Measurements from ENCODE around the gene CUX1. TPM values are rescaled to one million over a fixed set of nuclear protein-coding genes. Genes with fewer than 3 reads are reported as not detected.
A peak's percentile ranks its signal among the peaks of the same experiment; 100 is the strongest.

The CUX1 gene
- total RNA-seq, 1 experiment from 2014 or later: 53.5 TPM

GRCh38 chr7:102101111-102101551 lies 283.7 kb downstream of the CUX1 start:
- Histone ChIP-seq H3K18ac (ENCODE audit: insufficient read length, low read depth, low read length) (no peak overlapping the region), H4K20me1 (ENCODE audit: control insufficient read depth, insufficient read depth, insufficient read length) (no peaks in the 10 kb centered on the region), H4K8ac (replicated peaks; ENCODE audit: insufficient read length, low read depth, low read length) (no peak overlapping the region), H4K5ac (ENCODE audit: insufficient read length, low read depth, low read length) (no peak overlapping the region), H3K9me3 (ENCODE audit: control insufficient read depth, low read depth, low read length) (no peaks in the 10 kb centered on the region), H3K4me1 (ENCODE audit: insufficient read depth, low read length) (no peaks in the 10 kb centered on the region), H3T11ph (ENCODE audit: low read length) (no peak overlapping the region), H3K27ac (ENCODE audit: insufficient read length, low read depth, low read length) (no peak overlapping the region), H3K27me3 (ENCODE audit: insufficient read depth, low read length) (no peaks in the 10 kb centered on the region), H3K23ac (ENCODE audit: insufficient read length, low read depth, low read length) (no peak overlapping the region), H2AFZ (ENCODE audit: low read length) (no peak overlapping the region), H2BK15ac (ENCODE audit: low read depth, low read length) (no peak overlapping the region), H2BK120ac (ENCODE audit: low read depth, low read length, poor library complexity, severe bottlenecking) (no peak overlapping the region), H3K4me2 (ENCODE audit: insufficient read depth, insufficient read length, low read length) (no peak overlapping the region), H4K91ac (ENCODE audit: insufficient read length, low read depth, low read length) (no peak overlapping the region), H3K23me2 (ENCODE audit: insufficient read length, low read depth, low read length, poor library complexity, severe bottlenecking) (no peaks in the 10 kb centered on the region), H3K79me1 (ENCODE audit: insufficient read depth, low read depth, low read length, poor library complexity, severe bottlenecking) (no peaks in the 10 kb centered on the region), H2BK5ac (ENCODE audit: insufficient read length, low read length) (no peak overlapping the region), H3K9ac (ENCODE audit: extremely low read depth, insufficient read length, low read length) (no peak overlapping the region), H3K4ac (ENCODE audit: low read depth, low read length) (no peak overlapping the region), H3K56ac (ENCODE audit: insufficient read length, low read depth, low read length) (no peak overlapping the region), H2AK5ac (ENCODE audit: insufficient read length, low read length) (no peak overlapping the region), H3K14ac (ENCODE audit: insufficient read depth, low read length) (no peak overlapping the region), H2BK12ac (ENCODE audit: insufficient read length, low read depth, low read length) (no peak overlapping the region), H3K79me2 (ENCODE audit: insufficient read depth, low read length) (no peaks in the 10 kb centered on the region), H2BK20ac (ENCODE audit: low read depth, low read length, poor library complexity, severe bottlenecking) (no peak overlapping the region)
- TF ChIP-seq CTCF (conservative IDR thresholded peaks at IDR 0.05): no peak
- Mint-ChIP-seq H3K4me1 (peaks cover 5 to 13% of the 10 kb centered on the region in 2 experiments; a peak in 3 of 4 replicates), H3K36me3 (ENCODE audit: insufficient read depth in 1 of 3, low read depth in 3 of 3) (peaks cover 19 to 50% (median 27%) of the 10 kb centered on the region in 3 experiments; a peak in 6 of 7 replicates), H3K4me3 (no peak overlapping the region), H3K27me3 (ENCODE audit: low read depth) (no peaks in the 10 kb centered on the region; the same call in 1 of the 2 replicates), H3K27ac (peak overlapping the region in 1 of 3 experiments; percentile 92; a peak in 2 of 7 replicates), H3K9me3 (no peaks in the 10 kb centered on the region; a peak in 1 of 5 replicates)
- WGBS (ENCODE audit: extremely low coverage, insufficient read length, low lambda C conversion rate): no CpG with 5 or more reads among the region's 7 CpGs
- DNase-seq: no peak

All from H9 (cell line).